Peyer's patch (tissue), 4 donors: ENCODE data around the gene ZNF74. TPM values are rescaled to one million over a fixed set of nuclear protein-coding genes. Genes with fewer than 3 reads are reported as not detected.

ENCODE experiments used
- DNase-seq, 3 donors: peaks; one replicate each; pipeline ENCODE4 v3.0.0-alpha.2; 2017 to 2019
- H3K27ac ChIP-seq, 4 donors: fragments of 200-600 bp; sonication (generic); one replicate each; pipeline ENCODE4 v1.5.1; 2016 to 2019
- H3K27me3 ChIP-seq, 2 donors: fragments of 200-600 bp; sonication (generic); one replicate each; pipeline ENCODE4 v1.5.1; 2019
- H3K36me3 ChIP-seq, 3 donors: fragments of 200-600 bp; sonication (generic); one replicate each; pipeline ENCODE4 v1.5.1; 2016 to 2019
- H3K4me1 ChIP-seq, 4 donors: fragments of 200-600 bp; sonication (generic); one replicate each; pipeline ENCODE4 v1.5.1; 2016 to 2019
- H3K4me3 ChIP-seq, 4 donors: fragments of 200-600 bp; sonication (generic); 1 replicate in 3 of 4; 2 replicates in 1 of 4; pipeline ENCODE4 v1.5.1; 2016 to 2019; ENCODE audit warnings: mild to moderate bottlenecking in 1 of 4
- H3K9me3 ChIP-seq, 4 donors: fragments of 200-600 bp; sonication (generic); one replicate each; pipeline ENCODE4 v1.5.1; 2016 to 2019; ENCODE audit warnings: mild to moderate bottlenecking in 1 of 4
- POLR2A ChIP-seq, 2 donors: fragments of 450-650 bp; IDR thresholded peaks; one replicate each; pipeline ENCODE4 v1.5.1; 2017; ENCODE audit warnings: antibody characterized with exemption in 2 of 2, mild to moderate bottlenecking in 2 of 2, moderate library complexity in 2 of 2
- total RNA-seq, 4 donors: library from RNA; depleted of rRNA; stranded (reverse); fragments of >200 nt; gene quantifications; one replicate each; pipeline ENCODE4 v1.1.0, GENCODE V29; 2016
- TF ChIP-seq, protein P1 (sequence below), 6 experiments: fragments of 450-650 bp in 4 of 6; fragments of 200-600 bp in 2 of 6; sonication (generic) in 1 of 6; IDR thresholded peaks; one replicate each; pipeline ENCODE4 v1.5.1; 2017 to 2019; ENCODE audit warnings: antibody characterized with exemption in 6 of 6, mild to moderate bottlenecking in 3 of 6, moderate library complexity in 1 of 6

ZNF74 gene
- total RNA-seq, 4 donors from 2014 or later: 2.1 to 12.0 (median 9.3) TPM

DNA sequence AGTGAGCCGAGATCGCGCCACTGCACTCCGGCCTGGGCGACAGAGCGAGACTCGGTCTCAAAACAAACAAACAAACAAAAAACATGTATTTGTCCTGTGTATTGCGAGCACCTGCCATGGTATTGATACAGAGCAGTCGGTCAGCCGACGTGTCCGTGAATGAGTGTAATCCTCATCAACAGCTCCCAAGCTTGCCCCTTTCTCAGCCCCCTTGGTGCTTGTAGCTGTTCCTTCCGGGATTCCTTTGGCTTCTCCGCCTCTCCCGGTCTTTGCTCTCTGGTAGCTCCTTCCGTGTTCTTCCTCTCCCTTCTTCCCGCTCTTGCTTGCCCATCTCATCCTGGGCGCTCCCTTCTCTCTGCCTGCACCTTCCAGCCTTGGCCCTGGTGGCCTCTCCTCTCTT, 10.9 kb downstream of the ZNF74 start:
- peaks cover 0 to 30% (median 0%) of the 10 kb centered on the region in 3 donors for H3K36me3 ChIP-seq
- TF ChIP-seq, protein P1, sequence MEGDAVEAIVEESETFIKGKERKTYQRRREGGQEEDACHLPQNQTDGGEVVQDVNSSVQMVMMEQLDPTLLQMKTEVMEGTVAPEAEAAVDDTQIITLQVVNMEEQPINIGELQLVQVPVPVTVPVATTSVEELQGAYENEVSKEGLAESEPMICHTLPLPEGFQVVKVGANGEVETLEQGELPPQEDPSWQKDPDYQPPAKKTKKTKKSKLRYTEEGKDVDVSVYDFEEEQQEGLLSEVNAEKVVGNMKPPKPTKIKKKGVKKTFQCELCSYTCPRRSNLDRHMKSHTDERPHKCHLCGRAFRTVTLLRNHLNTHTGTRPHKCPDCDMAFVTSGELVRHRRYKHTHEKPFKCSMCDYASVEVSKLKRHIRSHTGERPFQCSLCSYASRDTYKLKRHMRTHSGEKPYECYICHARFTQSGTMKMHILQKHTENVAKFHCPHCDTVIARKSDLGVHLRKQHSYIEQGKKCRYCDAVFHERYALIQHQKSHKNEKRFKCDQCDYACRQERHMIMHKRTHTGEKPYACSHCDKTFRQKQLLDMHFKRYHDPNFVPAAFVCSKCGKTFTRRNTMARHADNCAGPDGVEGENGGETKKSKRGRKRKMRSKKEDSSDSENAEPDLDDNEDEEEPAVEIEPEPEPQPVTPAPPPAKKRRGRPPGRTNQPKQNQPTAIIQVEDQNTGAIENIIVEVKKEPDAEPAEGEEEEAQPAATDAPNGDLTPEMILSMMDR (IDR thresholded peaks at IDR 0.05): no peak
- TF ChIP-seq POLR2A (IDR thresholded peaks at IDR 0.05): no peak
- no peak overlapping the region for H3K4me3 ChIP-seq
- no peaks in the 10 kb centered on the region for H3K4me1 ChIP-seq
- DNase-seq: no peak
- no peaks in the 10 kb centered on the region for H3K27me3 ChIP-seq
- H3K9me3 ChIP-seq: no peaks in the 10 kb centered on the region
- no peak overlapping the region for H3K27ac ChIP-seq

DNA sequence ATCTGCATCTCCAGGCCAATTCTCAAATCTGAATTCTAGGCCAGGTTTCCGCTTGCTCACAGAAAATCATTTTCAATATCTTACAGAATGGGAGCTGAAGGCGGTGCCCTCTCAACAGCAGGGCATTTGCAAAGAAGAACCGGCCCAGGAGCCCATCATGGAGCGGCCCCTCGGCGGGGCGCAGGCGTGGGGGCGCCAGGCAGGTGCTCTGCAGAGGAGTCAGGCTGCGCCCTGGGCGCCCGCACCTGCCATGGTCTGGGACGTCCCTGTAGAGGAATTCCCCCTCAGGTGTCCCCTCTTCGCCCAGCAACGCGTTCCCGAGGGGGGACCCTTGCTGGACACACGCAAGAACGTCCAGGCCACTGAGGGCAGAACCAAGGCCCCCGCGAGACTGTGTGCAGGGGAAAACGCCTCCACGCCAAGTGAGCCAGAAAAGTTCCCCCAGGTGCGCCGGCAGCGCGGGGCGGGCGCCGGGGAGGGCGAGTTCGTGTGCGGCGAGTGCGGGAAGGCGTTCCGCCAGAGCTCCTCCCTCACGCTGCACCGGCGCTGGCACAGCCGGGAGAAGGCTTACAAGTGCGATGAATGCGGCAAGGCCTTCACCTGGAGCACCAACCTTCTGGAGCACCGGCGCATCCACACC, 11.5 kb downstream of the ZNF74 start:
- H3K9me3 ChIP-seq: no peaks in the 10 kb centered on the region
- TF ChIP-seq, protein P1 (IDR thresholded peaks at IDR 0.05): no peak
- no peak for TF ChIP-seq POLR2A (IDR thresholded peaks at IDR 0.05)
- no peaks in the 10 kb centered on the region for H3K4me1 ChIP-seq
- H3K27ac ChIP-seq: no peak overlapping the region
- H3K4me3 ChIP-seq: no peak overlapping the region
- H3K36me3 ChIP-seq: peaks cover 0 to 30% (median 0%) of the 10 kb centered on the region in 3 donors
- no peak for DNase-seq
- no peaks in the 10 kb centered on the region for H3K27me3 ChIP-seq

DNA sequence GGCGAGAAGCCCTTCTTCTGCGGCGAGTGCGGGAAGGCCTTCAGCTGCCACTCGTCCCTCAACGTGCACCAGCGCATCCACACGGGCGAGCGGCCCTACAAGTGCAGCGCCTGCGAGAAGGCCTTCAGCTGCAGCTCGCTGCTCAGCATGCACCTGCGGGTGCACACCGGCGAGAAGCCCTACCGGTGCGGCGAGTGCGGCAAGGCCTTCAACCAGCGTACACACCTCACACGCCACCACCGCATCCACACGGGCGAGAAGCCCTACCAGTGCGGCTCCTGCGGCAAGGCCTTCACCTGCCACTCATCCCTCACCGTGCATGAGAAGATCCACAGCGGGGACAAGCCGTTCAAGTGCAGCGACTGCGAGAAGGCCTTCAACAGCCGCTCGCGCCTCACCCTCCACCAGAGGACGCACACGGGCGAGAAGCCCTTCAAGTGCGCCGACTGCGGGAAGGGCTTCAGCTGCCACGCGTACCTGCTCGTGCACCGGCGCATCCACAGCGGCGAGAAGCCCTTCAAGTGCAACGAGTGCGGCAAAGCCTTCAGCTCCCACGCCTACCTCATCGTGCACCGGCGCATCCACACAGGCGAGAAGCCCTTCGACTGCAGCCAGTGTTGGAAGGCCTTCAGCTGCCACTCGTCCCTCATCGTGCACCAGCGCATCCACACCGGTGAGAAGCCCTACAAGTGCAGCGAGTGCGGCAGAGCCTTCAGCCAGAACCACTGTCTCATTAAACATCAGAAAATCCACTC, 12.2 kb downstream of the ZNF74 start:
- Histone ChIP-seq H3K27me3 (no peaks in the 10 kb centered on the region), H3K4me1 (no peaks in the 10 kb centered on the region), H3K27ac (no peak overlapping the region), H3K36me3 (peaks cover 0 to 26% (median 0%) of the 10 kb centered on the region in 3 donors), H3K9me3 (no peaks in the 10 kb centered on the region), H3K4me3 (no peak overlapping the region)
- no peak for TF ChIP-seq POLR2A (IDR thresholded peaks at IDR 0.05)
- TF ChIP-seq, protein P1 (IDR thresholded peaks at IDR 0.05): no peak
- DNase-seq: no peak

DNA sequence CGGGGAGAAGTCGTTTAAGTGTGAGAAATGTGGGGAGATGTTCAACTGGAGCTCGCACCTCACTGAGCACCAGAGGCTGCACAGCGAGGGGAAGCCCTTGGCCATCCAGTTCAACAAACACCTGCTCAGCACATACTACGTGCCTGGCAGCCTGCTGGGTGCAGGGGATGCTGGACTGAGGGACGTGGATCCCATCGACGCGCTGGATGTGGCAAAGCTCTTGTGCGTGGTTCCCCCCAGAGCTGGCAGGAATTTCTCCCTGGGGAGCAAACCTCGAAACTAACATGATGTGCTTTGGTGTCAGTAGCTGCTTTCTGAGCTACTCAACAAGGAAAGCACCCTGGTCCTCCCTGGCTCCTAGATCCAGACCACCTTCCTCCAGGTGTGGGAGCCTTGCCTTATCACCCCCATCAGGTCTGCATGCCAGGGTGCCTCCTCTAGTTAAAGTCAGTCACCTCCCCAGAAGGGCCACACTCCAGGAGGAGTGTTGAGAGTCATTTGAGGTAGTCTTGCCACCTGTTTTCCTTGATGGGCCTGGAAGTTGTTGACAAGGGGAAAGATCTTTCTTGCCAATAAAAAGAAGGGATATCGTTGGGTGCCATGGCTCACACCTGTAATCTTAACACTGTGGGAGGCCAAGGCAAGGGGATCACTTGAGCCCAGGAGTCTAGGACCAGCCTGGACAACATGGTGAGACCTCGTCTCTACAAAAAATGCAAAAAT, 12.9 kb downstream of the ZNF74 start:
- Histone ChIP-seq H3K4me3 (no peak overlapping the region), H3K36me3 (peaks cover 0 to 26% (median 0%) of the 10 kb centered on the region in 3 donors), H3K27me3 (no peaks in the 10 kb centered on the region), H3K9me3 (no peaks in the 10 kb centered on the region), H3K4me1 (no peaks in the 10 kb centered on the region), H3K27ac (no peak overlapping the region)
- peak in 2 of 3 donors; percentile 7 to 17 for DNase-seq
- TF ChIP-seq, protein P1 (IDR thresholded peaks at IDR 0.05): no peak
- no peak for TF ChIP-seq POLR2A (IDR thresholded peaks at IDR 0.05)

DNA sequence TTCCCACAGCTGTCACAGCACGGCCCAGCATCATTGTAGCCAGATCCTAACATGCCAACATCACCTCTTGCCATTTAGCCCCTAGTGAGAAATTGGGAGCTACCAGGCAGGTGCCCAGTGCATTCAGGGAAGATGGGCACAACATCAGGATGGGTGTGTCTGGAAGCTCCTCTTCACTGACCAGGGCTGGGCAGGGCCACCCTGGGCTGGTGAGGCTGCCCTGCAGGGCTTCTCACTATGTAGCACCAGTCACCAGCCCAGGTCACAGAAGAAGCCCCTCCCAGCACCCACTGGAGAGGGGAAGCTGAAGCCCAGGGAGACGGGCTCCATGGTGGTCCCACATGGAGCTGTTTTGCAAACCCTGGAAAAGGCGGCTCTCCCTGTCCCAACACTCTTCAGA, 13.9 kb downstream of the ZNF74 start:
- H3K4me1 ChIP-seq: no peaks in the 10 kb centered on the region
- DNase-seq: peak; percentile 9 to 23 (median 22)
- no peaks in the 10 kb centered on the region for H3K27me3 ChIP-seq
- TF ChIP-seq, protein P1 (IDR thresholded peaks at IDR 0.05): no peak
- no peak for TF ChIP-seq POLR2A (IDR thresholded peaks at IDR 0.05)
- peaks cover 0 to 26% (median 0%) of the 10 kb centered on the region in 3 donors for H3K36me3 ChIP-seq
- H3K27ac ChIP-seq: no peak overlapping the region
- H3K9me3 ChIP-seq: no peaks in the 10 kb centered on the region
- H3K4me3 ChIP-seq: no peak overlapping the region
